Measurements from ENCODE around the gene FHIT. TPM values are rescaled to one million over a fixed set of nuclear protein-coding genes. Genes with fewer than 3 reads are reported as not detected.
"Not testable (repeated sequence)": the region's sequence is repeated elsewhere in the genome, so short reads cannot be mapped to it uniquely, and the experiment has no call there.

Gene FHIT
- total RNA-seq, 2 experiments from 2014 or later: 86.0 to 90.6 TPM

GRCh38 chr3:61222467-61222866 is 28.8 kb downstream of the FHIT start:
- no peaks in the 10 kb centered on the region for H3K27me3 ChIP-seq (ENCODE audit: control insufficient read depth in 1 of 2, insufficient read depth in 2 of 2, low read length in 2 of 2)
- TF ChIP-seq CTCF (IDR thresholded peaks at IDR 0.05): no peak
- ChIA-PET CTCF (no interaction called here), POLR2A (no interaction called here)
- Mint-ChIP-seq H3K9me3 (peaks cover under 1% of the 10 kb centered on the region), H3K4me1 (ENCODE audit: low read depth) (no peaks in the 10 kb centered on the region), H3K27ac (no peak overlapping the region), H3K27me3 (no peaks in the 10 kb centered on the region), H3K4me3 (no peak overlapping the region), H3K36me3 (ENCODE audit: low read depth) (peaks cover under 1% of the 10 kb centered on the region)
- H3K27ac ChIP-seq (ENCODE audit: low read depth in 1 of 2, low read length in 2 of 2): no peak overlapping the region
- H3K9me3 ChIP-seq (ENCODE audit: control insufficient read depth in 1 of 2, insufficient read depth in 1 of 2, low read length in 2 of 2): no peaks in the 10 kb centered on the region
- H3K36me3 ChIP-seq (ENCODE audit: insufficient read depth, low read length): no peaks in the 10 kb centered on the region
- no peak for ATAC-seq (ENCODE audit: poor library complexity)
- no peak overlapping the region for H3K4me3 ChIP-seq (ENCODE audit: low read length)
- no peaks in the 10 kb centered on the region for H3K4me1 ChIP-seq (ENCODE audit: insufficient read depth, low read length)
- intact Hi-C loops (cut with DNase I, micrococcal nuclease): no loop called here
- DNase-seq: no peak

GRCh38 chr3:61221759-61222362 is 29.4 kb downstream of the FHIT start:
- no peaks in the 10 kb centered on the region for H3K27me3 Mint-ChIP-seq
- H3K4me1 Mint-ChIP-seq (ENCODE audit: low read depth): no peaks in the 10 kb centered on the region
- no peak overlapping the region for H3K4me3 Mint-ChIP-seq
- Histone ChIP-seq H3K4me3 (ENCODE audit: low read length) (no peak overlapping the region), H3K27me3 (ENCODE audit: control insufficient read depth in 1 of 2, insufficient read depth in 2 of 2, low read length in 2 of 2) (no peaks in the 10 kb centered on the region), H3K27ac (ENCODE audit: low read depth in 1 of 2, low read length in 2 of 2) (no peak overlapping the region), H3K4me1 (ENCODE audit: insufficient read depth, low read length) (no peaks in the 10 kb centered on the region), H3K9me3 (ENCODE audit: control insufficient read depth in 1 of 2, insufficient read depth in 1 of 2, low read length in 2 of 2) (no peaks in the 10 kb centered on the region), H3K36me3 (ENCODE audit: insufficient read depth, low read length) (no peaks in the 10 kb centered on the region)
- peaks cover 3% of the 10 kb centered on the region for H3K9me3 Mint-ChIP-seq
- ChIA-PET POLR2A (no interaction called here), CTCF (no interaction called here)
- ATAC-seq (ENCODE audit: poor library complexity) (no peak), DNase-seq (no peak)
- intact Hi-C loops (cut with DNase I, micrococcal nuclease): no loop called here
- no peak overlapping the region for H3K27ac Mint-ChIP-seq
- peaks cover 7% of the 10 kb centered on the region for H3K36me3 Mint-ChIP-seq (ENCODE audit: low read depth)
- no peak for TF ChIP-seq CTCF (IDR thresholded peaks at IDR 0.05)

- no peaks in the 10 kb centered on the region for H3K27me3 Mint-ChIP-seq
Observed at GRCh38 chr3:61218504-61218903, 32.7 kb downstream of the FHIT start.

GRCh38 chr3:61216171-61216570 is 35.1 kb downstream of the FHIT start:
- H3K9me3 Mint-ChIP-seq; CTCF ChIA-PET; DNase-seq; H3K4me1 Mint-ChIP-seq (ENCODE audit: low read depth); H3K9me3 ChIP-seq (ENCODE audit: control insufficient read depth in 1 of 2, insufficient read depth in 1 of 2, low read length in 2 of 2); H3K36me3 ChIP-seq (ENCODE audit: insufficient read depth, low read length); ATAC-seq (ENCODE audit: poor library complexity); H3K27ac Mint-ChIP-seq; H3K4me3 ChIP-seq (ENCODE audit: low read length); H3K4me3 Mint-ChIP-seq; H3K27me3 Mint-ChIP-seq; POLR2A ChIA-PET; H3K27ac ChIP-seq (ENCODE audit: low read depth in 1 of 2, low read length in 2 of 2); intact Hi-C loops (cut with DNase I, micrococcal nuclease); H3K27me3 ChIP-seq (ENCODE audit: control insufficient read depth in 1 of 2, insufficient read depth in 2 of 2, low read length in 2 of 2); H3K4me1 ChIP-seq (ENCODE audit: insufficient read depth, low read length): not testable (repeated sequence)
- H3K36me3 Mint-ChIP-seq (ENCODE audit: low read depth): peaks cover 16% of the 10 kb centered on the region

More at GRCh38 chr3:61218504-61218903, 32.7 kb downstream of the FHIT start:
- no peak for ATAC-seq (ENCODE audit: poor library complexity)
- CTCF ChIA-PET: no interaction called here
- no peaks in the 10 kb centered on the region for H3K4me1 ChIP-seq (ENCODE audit: insufficient read depth, low read length)
- POLR2A ChIA-PET: no interaction called here
- no peak for TF ChIP-seq CTCF (IDR thresholded peaks at IDR 0.05)
- no peak overlapping the region for H3K4me3 ChIP-seq (ENCODE audit: low read length)
- Mint-ChIP-seq H3K4me3 (no peak overlapping the region), H3K36me3 (ENCODE audit: low read depth) (peaks cover 12% of the 10 kb centered on the region), H3K27ac (no peak overlapping the region), H3K9me3 (peaks cover 4% of the 10 kb centered on the region), H3K4me1 (ENCODE audit: low read depth) (no peaks in the 10 kb centered on the region)
- intact Hi-C loops (cut with DNase I, micrococcal nuclease): no loop called here
- no peak for DNase-seq
- H3K9me3 ChIP-seq (ENCODE audit: control insufficient read depth in 1 of 2, insufficient read depth in 1 of 2, low read length in 2 of 2): no peaks in the 10 kb centered on the region
- no peaks in the 10 kb centered on the region for H3K36me3 ChIP-seq (ENCODE audit: insufficient read depth, low read length)
- no peaks in the 10 kb centered on the region for H3K27me3 ChIP-seq (ENCODE audit: control insufficient read depth in 1 of 2, insufficient read depth in 2 of 2, low read length in 2 of 2)
- no peak overlapping the region for H3K27ac ChIP-seq (ENCODE audit: low read depth in 1 of 2, low read length in 2 of 2)

Data from CD4-positive, alpha-beta T cell (primary cell).